Measurements from ENCODE around the gene TOLLIP. TPM values are rescaled to one million over a fixed set of nuclear protein-coding genes. Genes with fewer than 3 reads are reported as not detected.

TOLLIP gene
- total and polyA plus RNA-seq, 2 of the 8 experiments (the other 6 are each of a cell fraction or from before 2014, with no cell fraction given): 23.7 to 34.7 TPM

DNA sequence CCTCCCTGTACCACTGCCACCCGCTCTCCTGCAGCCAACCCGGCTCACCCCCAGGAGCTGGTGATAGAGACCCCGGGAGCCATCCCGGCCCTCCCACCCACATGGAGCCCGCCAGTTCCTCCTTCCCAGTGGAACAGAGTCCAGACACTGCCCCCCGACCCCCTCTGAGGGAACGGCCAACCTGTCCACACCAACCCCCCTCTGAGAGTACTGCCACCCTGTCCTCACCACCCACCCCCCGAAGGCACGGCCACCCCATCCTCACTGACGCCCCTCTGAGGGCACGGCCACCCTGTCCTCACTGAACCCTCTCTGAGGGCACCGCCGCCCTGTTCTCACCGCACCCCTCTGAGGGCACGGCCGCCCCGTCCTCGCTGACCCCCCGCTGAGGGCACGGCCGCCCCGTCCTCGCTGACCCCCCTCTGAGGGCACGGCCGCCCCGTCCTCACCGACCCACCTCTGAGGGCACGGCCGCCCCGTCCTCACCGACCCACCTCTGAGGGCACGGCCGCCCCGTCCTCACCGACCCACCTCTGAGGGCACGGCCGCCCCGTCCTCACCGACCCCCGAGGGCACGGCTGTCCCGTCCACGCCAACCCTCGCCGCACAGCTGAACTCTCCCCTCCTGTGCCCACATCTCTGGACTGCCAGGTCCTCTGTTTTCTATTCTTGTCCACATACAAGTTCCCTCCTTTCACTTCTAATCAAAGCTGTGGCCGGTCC is 18.0 kb downstream of the TOLLIP start:
- POLR2A ChIA-PET (ENCODE audit: partially characterized antibody): no interaction called here
- Histone ChIP-seq H4K5ac (ENCODE audit: insufficient read length, low read depth, low read length) (no peak overlapping the region), H2BK5ac (ENCODE audit: low read depth, low read length) (no peak overlapping the region), H3K27me3 (replicated peaks in 1 of 4; ENCODE audit: control insufficient read depth in 3 of 4, extremely low read depth in 1 of 4, insufficient read depth in 3 of 4, low read length in 3 of 4) (no peaks in the 10 kb centered on the region), H2BK15ac (ENCODE audit: low read length) (no peak overlapping the region), H3K4me2 (ENCODE audit: insufficient read depth in 1 of 2, low read depth in 2 of 2, low read length in 2 of 2) (no peak overlapping the region), H3K4me1 (replicated peaks in 1 of 4; ENCODE audit: control insufficient read depth in 3 of 4, insufficient read depth in 4 of 4, low read length in 3 of 4) (no peaks in the 10 kb centered on the region), H4K8ac (ENCODE audit: extremely low read depth, insufficient read depth, low read length) (no peak overlapping the region), H2BK120ac (replicated peaks; ENCODE audit: low read depth, low read length) (no peak overlapping the region), H3K79me1 (ENCODE audit: low read depth, low read length) (peaks cover 3% of the 10 kb centered on the region), H2BK20ac (ENCODE audit: low read length) (no peak overlapping the region), H2BK12ac (ENCODE audit: low read depth, low read length) (no peak overlapping the region), H3K23me2 (ENCODE audit: low read depth, low read length) (no peaks in the 10 kb centered on the region), H3K18ac (ENCODE audit: extremely low read depth, low read length) (no peak overlapping the region), H3K36me3 (ENCODE audit: control insufficient read depth in 2 of 4, insufficient read depth in 4 of 4, low read length in 3 of 4) (peaks cover 0 to 27% (median 6%) of the 10 kb centered on the region in 4 experiments; a peak in 6 of 8 replicates), H3K4ac (replicated peaks; ENCODE audit: insufficient read length, low read depth, low read length) (no peak overlapping the region), H3K14ac (ENCODE audit: insufficient read length) (no peak overlapping the region), H3K27ac (ENCODE audit: low read depth, low read length) (no peak overlapping the region), H2AK5ac (ENCODE audit: low read depth, low read length) (no peak overlapping the region), H3K9ac (replicated peaks in 1 of 4; ENCODE audit: extremely low read depth in 1 of 4, low read depth in 3 of 4, low read length in 3 of 4) (no peak overlapping the region), H3K79me2 (ENCODE audit: control insufficient read depth in 1 of 2, insufficient read depth in 2 of 2, low read length in 2 of 2) (peaks cover 0 to 3% of the 10 kb centered on the region in 2 experiments; a peak in 1 of 4 replicates), H2AFZ (ENCODE audit: low read length) (no peak overlapping the region), H3K56ac (replicated peaks; ENCODE audit: insufficient read length, low read depth, low read length) (no peak overlapping the region), H4K91ac (replicated peaks; ENCODE audit: insufficient read length, low read length) (no peak overlapping the region), H3K9me3 (ENCODE audit: insufficient read depth in 2 of 2, low read depth in 1 of 2, low read length in 1 of 2) (peaks cover 0 to 5% of the 10 kb centered on the region in 2 experiments; a peak in 1 of 4 replicates), H3K23ac (ENCODE audit: insufficient read length) (no peak overlapping the region), H3K4me3 (ENCODE audit: extremely low read depth in 1 of 4, insufficient read depth in 2 of 4, low read depth in 3 of 4, low read length in 4 of 4) (no peak overlapping the region), H4K20me1 (replicated peaks in 1 of 2; ENCODE audit: control insufficient read depth in 1 of 2, insufficient read depth in 2 of 2, low read length in 2 of 2) (peaks cover 3 to 11% of the 10 kb centered on the region in 2 experiments)
- CTCF ChIA-PET (ENCODE audit: partially characterized antibody): interaction anchor here (0.8 to 3.2 kb wide), 2 partner anchors 12 to 14 kb away, joined by 4 to 18 read pairs; no protein-coding TSS in a partner anchor
- FAIRE-seq (no peak), DNase-seq (ENCODE audit: low read depth in 1 of 2, low spot score in 2 of 2) (no peak)
- 91% methylated on average over 14 of the region's 46 CpGs; no CpG with 5 or more reads in 1 of the 2 experiments for WGBS, 2 experiments (ENCODE audit: extremely low coverage in 1 of 2, insufficient coverage in 1 of 2, insufficient read length in 1 of 2, insufficient replicate concordance in 2 of 2, low coverage in 1 of 2, low lambda C conversion rate in 2 of 2, missing lambda C conversion rate in 1 of 2)
- TF ChIP-seq, protein P1, sequence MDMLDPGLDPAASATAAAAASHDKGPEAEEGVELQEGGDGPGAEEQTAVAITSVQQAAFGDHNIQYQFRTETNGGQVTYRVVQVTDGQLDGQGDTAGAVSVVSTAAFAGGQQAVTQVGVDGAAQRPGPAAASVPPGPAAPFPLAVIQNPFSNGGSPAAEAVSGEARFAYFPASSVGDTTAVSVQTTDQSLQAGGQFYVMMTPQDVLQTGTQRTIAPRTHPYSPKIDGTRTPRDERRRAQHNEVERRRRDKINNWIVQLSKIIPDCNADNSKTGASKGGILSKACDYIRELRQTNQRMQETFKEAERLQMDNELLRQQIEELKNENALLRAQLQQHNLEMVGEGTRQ (IDR thresholded peaks at IDR 0.05; ENCODE audit: low read length): no peak
- TF ChIP-seq SRF (IDR thresholded peaks at IDR 0.05; ENCODE audit: low read depth, low read length) (no peak), HDAC2 (IDR thresholded peaks at IDR 0.05; ENCODE audit: borderline replicate concordance in 1 of 2, low read depth in 2 of 2, low read length in 2 of 2) (no peak), SAP30 (IDR thresholded peaks at IDR 0.05; ENCODE audit: insufficient read depth, insufficient replicate concordance, low read length) (no peak), CTBP2 (IDR thresholded peaks at IDR 0.05; ENCODE audit: borderline replicate concordance, insufficient read depth, insufficient read length, low read length) (no peak), SIX5 (IDR thresholded peaks at IDR 0.05; ENCODE audit: low read depth, low read length) (no peak), POLR2A (IDR thresholded peaks at IDR 0.05; ENCODE audit: control extremely low read depth in 1 of 2, low read depth in 2 of 2, low read length in 2 of 2) (no peak), CEBPB (IDR thresholded peaks at IDR 0.05; ENCODE audit: low read depth, low read length) (no peak), TAF7 (optimal IDR thresholded peaks at IDR 0.05; ENCODE audit: borderline replicate concordance, low read depth, low read length) (no peak), CHD1 (IDR thresholded peaks at IDR 0.05; ENCODE audit: low read depth, low read length) (no peak), BACH1 (IDR thresholded peaks at IDR 0.05; ENCODE audit: low read length) (no peak), GABPA (IDR thresholded peaks at IDR 0.05; ENCODE audit: borderline replicate concordance, insufficient read depth, low read length) (no peak)
